Loucy (cell line): ENCODE results near the gene RERE.

ENCODE experiments used
- H2AFZ ChIP-seq: fragments of 200-600 bp; sonication (generic); 2 replicates; pipeline ENCODE4 v1.6.0; 2016; ENCODE audit warnings: antibody characterized with exemption, mild to moderate bottlenecking, low read length, moderate library complexity
- H3F3A ChIP-seq: fragments of 200-600 bp; 2 replicates; pipeline ENCODE4 v1.6.0; 2016; ENCODE audit warnings: antibody characterized with exemption, low read depth, mild to moderate bottlenecking
- H3K27me3 ChIP-seq: fragments of 200-600 bp; sonication (generic); 2 replicates; pipeline ENCODE4 v1.6.1; 2014; ENCODE audit warnings: low read length, mild to moderate bottlenecking; ENCODE audit not compliant: insufficient read depth, poor library complexity, severe bottlenecking
- H3K36me3 ChIP-seq: fragments of 200-600 bp; sonication (generic); 2 replicates; pipeline ENCODE4 v1.6.1; 2016; ENCODE audit warnings: low read length; ENCODE audit not compliant: insufficient read depth
- H3K4me1 ChIP-seq: fragments of 200-600 bp; sonication (generic); 2 replicates; pipeline ENCODE4 v1.5.1; 2014; ENCODE audit warnings: low read length, mild to moderate bottlenecking; ENCODE audit not compliant: insufficient read depth, poor library complexity, severe bottlenecking
- H3K4me2 ChIP-seq: fragments of 200-600 bp; sonication (generic); 2 replicates; pipeline ENCODE4 v1.6.0; 2014; ENCODE audit warnings: antibody characterized with exemption, low read length, low read depth, mild to moderate bottlenecking; ENCODE audit not compliant: poor library complexity, severe bottlenecking
- H3K4me3 ChIP-seq: fragments of 200-600 bp; sonication (generic); 2 replicates; pipeline ENCODE4 v1.5.1; 2014; ENCODE audit warnings: low read length, mild to moderate bottlenecking, mixed read lengths; ENCODE audit not compliant: poor library complexity, severe bottlenecking
- H3K79me2 ChIP-seq: fragments of 200-600 bp; sonication (generic); 2 replicates; pipeline ENCODE4 v1.6.1; 2014; ENCODE audit warnings: low read length; ENCODE audit not compliant: insufficient read depth
- H3K9ac ChIP-seq: fragments of 200-600 bp; sonication (generic); 2 replicates; pipeline ENCODE4 v1.6.0; 2014; ENCODE audit warnings: mild to moderate bottlenecking, low read depth, low read length, moderate library complexity; ENCODE audit not compliant: poor library complexity, severe bottlenecking
- H3K9me2 ChIP-seq: fragments of 200-600 bp; sonication (generic); replicated peaks from 2 replicates; pipeline ENCODE4 v1.6.1; 2016; ENCODE audit warnings: low read depth, low read length, mixed read lengths
- H3K9me3 ChIP-seq: fragments of 200-600 bp; sonication (generic); 2 replicates; pipeline ENCODE4 v1.6.1; 2014; ENCODE audit warnings: mild to moderate bottlenecking, antibody characterized with exemption, low read length, low read depth; ENCODE audit not compliant: insufficient read depth
- H4K20me1 ChIP-seq: fragments of 200-600 bp; sonication (generic); 2 replicates; pipeline ENCODE4 v1.6.0; 2014; ENCODE audit warnings: antibody characterized with exemption, low read length, mild to moderate bottlenecking; ENCODE audit not compliant: insufficient read depth, poor library complexity, severe bottlenecking
- CTCF ChIP-seq: fragments of 200-600 bp; sonication (generic); conservative IDR thresholded peaks from 2 replicates; pipeline ENCODE4 v1.5.1; 2014; ENCODE audit warnings: mild to moderate bottlenecking, antibody characterized with exemption, low read length
- EZH2phosphoT487 ChIP-seq: fragments of 200-600 bp; IDR thresholded peaks from 2 replicates; pipeline ENCODE4 v1.6.1; 2018; ENCODE audit warnings: antibody characterized with exemption, mild to moderate bottlenecking, moderate library complexity, borderline replicate concordance

Gene RERE

GRCh38 chr1:8791819-8792218, 25.6 kb downstream of the RERE start:
- H3K4me3 ChIP-seq = no peak overlapping the region

GRCh38 chr1:8790987-8791386, 26.5 kb downstream of the RERE start:
- Histone ChIP-seq H3K27me3 (no peaks in the 10 kb centered on the region), H4K20me1 (no peaks in the 10 kb centered on the region), H3K36me3 (peaks cover 8% of the 10 kb centered on the region; the same call in 1 of the 2 replicates), H3K79me2 (peaks cover 61% of the 10 kb centered on the region), H3K9ac (no peak overlapping the region), H3K4me3 (no peak overlapping the region), H3F3A (no peaks in the 10 kb centered on the region), H3K4me2 (no peak overlapping the region), H2AFZ (no peak overlapping the region), H3K4me1 (peaks cover 23% of the 10 kb centered on the region), H3K9me2 (no peaks in the 10 kb centered on the region), H3K9me3 (no peaks in the 10 kb centered on the region)
- no peak for TF ChIP-seq CTCF
- no peak for TF ChIP-seq EZH2phosphoT487

More at GRCh38 chr1:8791819-8792218, 25.6 kb downstream of the RERE start:
- peaks cover 7% of the 10 kb centered on the region; the same call in 1 of the 2 replicates for H3K36me3 ChIP-seq
- H3K4me2 ChIP-seq = no peak overlapping the region
- TF ChIP-seq CTCF = no peak
- no peak for TF ChIP-seq EZH2phosphoT487
- no peaks in the 10 kb centered on the region for H4K20me1 ChIP-seq
- H3K9me3 ChIP-seq = no peaks in the 10 kb centered on the region
- peaks cover 64% of the 10 kb centered on the region for H3K79me2 ChIP-seq
- no peak overlapping the region for H2AFZ ChIP-seq
- H3K9me2 ChIP-seq = no peaks in the 10 kb centered on the region
- peaks cover 28% of the 10 kb centered on the region for H3K4me1 ChIP-seq
- no peaks in the 10 kb centered on the region for H3F3A ChIP-seq
- H3K9ac ChIP-seq = no peak overlapping the region
- no peaks in the 10 kb centered on the region for H3K27me3 ChIP-seq

GRCh38 chr1:8790478-8790877, 27.0 kb downstream of the RERE start:
- Histone ChIP-seq H3K27me3 (no peaks in the 10 kb centered on the region), H3K9ac (no peak overlapping the region), H3F3A (no peaks in the 10 kb centered on the region), H4K20me1 (no peaks in the 10 kb centered on the region), H3K9me2 (no peaks in the 10 kb centered on the region), H3K36me3 (peaks cover 8% of the 10 kb centered on the region; the same call in 1 of the 2 replicates), H3K9me3 (no peaks in the 10 kb centered on the region), H3K79me2 (peaks cover 61% of the 10 kb centered on the region), H3K4me1 (peaks cover 23% of the 10 kb centered on the region), H2AFZ (no peak overlapping the region), H3K4me3 (no peak overlapping the region), H3K4me2 (no peak overlapping the region)
- TF ChIP-seq EZH2phosphoT487 (no peak), CTCF (no peak)
